Left cardiac atrium (tissue), 4 donors: ENCODE measurements around the gene EPG5. TPM values are rescaled to one million over a fixed set of nuclear protein-coding genes. Genes with fewer than 3 reads are reported as not detected.

Experiments used
- ATAC-seq, 2 donors: fragments of 200-7000 bp; cut with Tn5 transposase; one replicate each; pipeline ENCODE4 v1.9.1; 2020; ENCODE audit warnings: mild to moderate bottlenecking in 2 of 2, moderate library complexity in 2 of 2
- DNase-seq: peaks from one replicate; pipeline ENCODE4 v3.0.0-alpha.2; 2020
- intact Hi-C, 2 donors: fragments of 100-400 bp; cut with DNase I; formaldehyde crosslinking; loops; one replicate each; pipeline versions ENCODE4 v1.14.1 to v1.15.1; 2022 to 2023
- total RNA-seq, 2 donors: library from RNA; stranded (reverse); fragmentation: NEBNext Ultra II Directional; extraction: Animal tissue kit (Norgen Biotek cat#: 25700); gene quantifications; one replicate each; pipeline ENCODE4 v1.2.1, GENCODE V29; 2021
- donor health status: DM: no; HTN: yes; CAD: no.
- donor health status: DM: no; HTN: yes; CAD: no; lungs with severe emphysema.
- donor health status: DM: yes; HTN: yes; CAD: no.
- donor health status: Dilated cardiomyopathy.

The EPG5 gene
- total RNA-seq, 2 donors from 2014 or later = 19.5 to 23.3 TPM

DNA sequence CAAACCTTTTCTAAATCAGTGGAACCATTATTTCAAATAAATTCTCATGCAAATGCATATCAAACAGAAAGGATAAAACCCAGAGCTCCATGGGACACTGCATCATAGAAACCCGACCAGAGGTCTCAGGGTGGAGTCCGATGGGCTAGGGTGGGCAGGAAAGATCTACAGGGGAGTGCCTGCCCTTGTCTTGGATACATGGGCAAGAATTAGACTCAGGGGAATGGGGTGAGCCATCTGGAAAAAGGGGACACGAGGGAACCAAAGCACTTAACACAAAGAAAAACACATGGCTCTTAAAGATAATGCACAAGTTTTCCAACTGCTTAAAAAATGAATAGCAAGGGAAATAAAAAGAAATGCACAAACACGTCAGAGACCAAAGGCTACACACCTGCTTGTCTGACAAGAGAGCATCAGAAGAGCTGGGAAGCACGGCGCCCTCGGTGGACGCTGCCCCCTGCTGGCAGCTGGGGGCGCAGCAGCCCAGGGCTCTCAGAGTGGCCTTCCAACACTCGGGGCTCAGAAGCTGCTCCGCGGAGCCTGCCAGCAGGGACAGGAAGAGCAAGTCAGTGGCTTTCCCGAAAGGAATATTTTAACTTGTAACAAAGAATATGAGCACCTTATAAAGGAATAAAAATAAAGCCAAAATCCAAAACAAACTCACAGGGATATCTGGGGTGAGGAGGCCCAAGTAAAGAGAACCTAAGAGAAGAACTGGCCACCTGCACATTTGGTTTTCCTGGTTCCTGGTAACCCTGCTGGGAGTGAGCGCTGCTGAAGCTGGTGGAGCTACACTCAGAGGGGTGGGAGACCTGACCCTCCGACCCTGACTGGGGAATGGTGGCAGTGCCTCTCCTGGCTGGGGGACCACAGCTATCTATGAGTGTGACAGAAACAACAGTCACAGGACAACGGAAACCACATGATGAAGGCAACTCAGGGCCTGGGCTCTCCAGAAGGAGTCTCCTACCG is 87.2 kb downstream of the EPG5 start:
- ATAC-seq (peak; percentile 95 to 96), DNase-seq (peak; percentile 76)
- intact Hi-C loops = loop anchor here in 1 of 2 donors (2.0 kb wide), 1 partner anchor 187 kb away; no protein-coding TSS in a partner anchor

DNA sequence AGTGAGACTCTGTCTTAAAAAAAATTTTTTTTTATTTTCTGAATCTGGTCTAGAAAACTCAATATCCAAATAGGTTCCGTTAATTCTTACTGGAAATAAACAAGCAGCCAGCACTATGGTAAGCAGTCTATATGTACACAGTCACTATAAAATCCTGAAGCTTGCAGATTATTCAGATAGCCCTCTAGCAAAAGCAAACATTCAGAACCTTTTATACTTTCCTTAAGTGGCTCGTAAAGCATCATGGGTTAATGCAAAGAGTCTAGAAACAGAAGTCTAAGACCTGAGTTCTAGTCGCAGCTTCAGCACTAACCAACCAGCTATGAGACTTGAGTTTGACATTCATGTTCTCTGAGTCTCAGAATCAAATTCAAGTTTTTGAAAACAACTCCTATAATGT is 89.7 kb downstream of the EPG5 start:
- intact Hi-C loops = no loop called here
- ATAC-seq = no peak

DNA sequence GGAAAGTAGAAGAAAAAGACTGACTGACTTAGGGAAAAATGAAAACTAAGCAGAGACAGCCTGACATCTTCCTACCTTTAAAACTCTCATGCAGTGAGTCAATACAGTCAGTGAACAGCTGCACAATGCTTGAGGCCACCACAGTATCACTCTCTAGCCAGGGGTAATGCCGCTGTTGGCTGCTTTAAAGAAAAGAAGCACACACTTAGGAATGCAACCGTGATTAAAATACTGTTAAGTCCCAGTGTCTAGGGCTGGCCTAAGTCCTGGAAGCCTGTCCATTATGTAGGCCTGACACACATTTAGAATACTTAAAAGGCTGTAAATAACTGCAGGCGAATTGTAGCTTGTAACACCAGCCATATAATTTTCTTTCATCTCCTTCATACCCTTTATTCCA is 91.0 kb downstream of the EPG5 start:
- no peak for ATAC-seq
- intact Hi-C loops = no loop called here
- DNase-seq = no peak

More for the DNA sequence above, 89.7 kb downstream of the EPG5 start:
- no peak for DNase-seq

DNA sequence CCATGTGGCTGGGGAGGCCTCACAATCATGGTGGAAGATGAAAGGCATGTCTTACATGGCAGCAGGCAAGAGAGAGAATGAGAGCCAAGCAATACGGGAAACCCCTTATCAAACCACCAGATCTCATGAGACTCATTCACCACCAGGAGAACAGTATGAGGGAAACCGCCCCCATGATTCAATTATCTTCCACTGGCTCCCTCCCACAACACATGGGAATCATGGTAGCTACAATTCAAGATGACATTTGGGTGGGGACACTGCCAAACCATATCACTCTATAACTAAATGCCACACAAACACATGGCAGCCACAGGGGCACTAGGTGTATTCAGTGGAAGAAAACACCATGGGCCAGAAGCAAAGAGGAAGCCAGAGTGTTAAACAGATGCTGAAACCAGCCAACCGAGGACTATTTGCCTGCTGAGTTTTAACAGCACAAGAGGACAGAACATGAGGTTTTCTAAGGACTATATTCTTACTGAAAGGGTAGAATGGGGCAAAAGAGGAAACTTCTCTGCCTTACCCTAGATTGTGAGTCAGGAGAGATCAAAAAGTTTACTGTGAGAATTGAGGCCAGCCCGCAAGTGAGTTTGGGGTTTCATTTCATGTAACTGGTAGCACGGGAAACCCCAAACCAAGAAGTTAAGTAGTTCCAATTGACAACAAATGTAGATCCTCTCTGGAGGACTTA is 92.5 kb downstream of the EPG5 start:
- DNase-seq (no peak), ATAC-seq (no peak)
- intact Hi-C loops = no loop called here

DNA sequence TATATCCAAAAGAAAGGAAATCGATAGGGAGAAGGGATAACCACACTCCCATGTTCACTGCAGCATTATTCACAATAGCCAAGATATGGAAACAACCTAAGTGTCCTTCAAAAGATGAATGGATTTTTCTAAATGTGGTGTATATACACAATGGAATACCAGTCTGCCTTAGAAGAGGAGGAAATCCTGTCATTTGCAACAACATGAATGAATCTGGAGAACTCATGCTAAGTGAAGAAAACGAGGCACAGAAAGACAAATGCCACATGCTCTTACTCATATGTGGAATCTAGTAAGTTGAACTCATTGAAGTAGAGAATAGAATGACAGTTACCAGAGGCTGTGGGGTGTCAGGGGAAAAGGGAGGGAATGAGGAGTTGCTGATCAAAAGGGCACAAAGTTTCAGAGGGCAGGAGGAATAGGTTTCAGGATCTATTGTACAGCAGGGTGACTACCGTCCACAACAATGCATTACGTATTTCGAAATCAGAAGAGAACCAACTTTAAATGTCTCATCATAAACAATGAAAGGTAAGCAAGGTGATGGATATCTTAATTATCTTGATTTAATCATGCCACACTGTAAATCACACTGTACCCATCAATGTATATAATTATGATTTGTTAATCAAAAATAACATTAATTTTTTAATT is 95.6 kb downstream of the EPG5 start:
- ATAC-seq (no peak), DNase-seq (no peak)
- intact Hi-C loops = no loop called here

DNA sequence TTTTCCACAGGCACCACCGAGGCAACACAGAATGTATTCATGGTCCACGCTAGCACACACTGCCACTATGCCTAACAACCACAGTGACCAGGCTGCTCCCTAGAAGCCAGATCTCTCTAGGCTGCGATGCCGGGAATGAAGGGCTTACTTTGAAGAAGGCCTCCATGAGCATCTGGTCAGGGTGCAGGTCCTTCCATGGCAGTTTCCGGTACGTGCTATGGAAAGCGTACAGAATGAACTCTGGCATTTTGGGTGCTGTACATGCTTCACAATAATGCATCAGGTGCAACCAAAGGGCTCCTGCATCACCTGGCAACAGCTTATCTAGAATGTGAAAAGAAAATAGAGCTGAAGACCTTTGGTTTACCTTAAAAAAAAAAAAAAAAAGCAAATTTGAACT is 96.7 kb downstream of the EPG5 start:
- intact Hi-C loops = no loop called here
- ATAC-seq (no peak), DNase-seq (no peak)

DNA sequence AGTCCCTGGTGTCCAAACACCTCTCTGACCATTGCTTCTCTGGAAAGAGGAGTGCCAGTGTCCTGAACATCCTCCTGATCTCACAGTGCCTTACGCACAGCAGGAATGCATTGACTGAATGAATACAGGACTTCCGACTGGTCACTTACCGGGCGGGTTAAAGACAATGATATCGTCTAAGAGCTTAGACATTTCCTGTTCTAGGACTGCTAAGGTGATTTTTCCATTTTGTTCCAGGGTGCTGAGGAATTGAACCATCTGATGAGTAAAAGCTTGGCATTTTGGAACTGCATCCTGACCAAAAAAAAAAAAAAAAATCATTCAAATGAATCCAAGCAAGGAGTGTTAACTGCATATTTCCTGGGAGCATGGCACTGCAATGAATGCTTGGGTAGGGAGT is 101.7 kb downstream of the EPG5 start:
- intact Hi-C loops = no loop called here
- DNase-seq (no peak), ATAC-seq (no peak)

DNA sequence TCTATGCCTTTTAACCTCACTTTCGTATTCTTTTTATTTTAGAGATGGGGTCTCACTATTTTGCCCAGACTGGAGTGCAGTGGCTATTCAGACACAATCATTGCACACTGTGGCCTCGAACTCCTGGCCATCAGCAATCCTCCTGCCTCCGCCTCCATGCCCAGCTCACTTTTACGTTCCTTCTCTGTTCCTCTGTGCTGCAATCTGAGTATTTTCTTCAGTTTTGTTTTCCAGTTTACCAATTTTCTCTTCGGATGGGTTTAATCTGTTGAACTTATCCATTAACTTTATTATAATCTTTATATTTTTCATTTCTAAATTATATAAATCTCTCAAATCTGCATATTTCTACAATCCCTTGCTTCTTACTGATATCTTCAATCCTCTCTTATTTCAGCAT is 103.0 kb downstream of the EPG5 start:
- DNase-seq = no peak
- intact Hi-C loops = no loop called here

DNA sequence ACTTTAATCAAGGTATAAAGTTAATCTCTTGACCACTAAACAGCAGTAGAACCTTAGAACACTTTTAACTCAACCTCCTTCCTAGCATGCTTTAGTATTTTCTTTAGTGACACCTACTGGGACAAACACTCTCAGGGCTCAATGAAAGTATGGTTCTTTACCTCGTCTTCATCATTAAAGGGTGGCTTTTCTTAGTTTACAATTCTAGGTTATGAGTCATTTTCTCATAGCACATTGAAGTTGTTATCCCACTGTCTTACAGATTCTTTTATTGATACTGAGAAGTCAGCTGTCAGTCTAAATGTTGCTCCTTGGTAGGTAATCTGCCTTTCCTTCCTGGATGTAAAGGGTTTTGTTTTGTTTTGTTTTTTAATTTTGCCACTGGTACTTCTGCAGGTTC is 103.7 kb downstream of the EPG5 start:
- intact Hi-C loops = no loop called here
- ATAC-seq (no peak), DNase-seq (no peak)

More for the DNA sequence above, 103.0 kb downstream of the EPG5 start:
- ATAC-seq = no peak

DNA sequence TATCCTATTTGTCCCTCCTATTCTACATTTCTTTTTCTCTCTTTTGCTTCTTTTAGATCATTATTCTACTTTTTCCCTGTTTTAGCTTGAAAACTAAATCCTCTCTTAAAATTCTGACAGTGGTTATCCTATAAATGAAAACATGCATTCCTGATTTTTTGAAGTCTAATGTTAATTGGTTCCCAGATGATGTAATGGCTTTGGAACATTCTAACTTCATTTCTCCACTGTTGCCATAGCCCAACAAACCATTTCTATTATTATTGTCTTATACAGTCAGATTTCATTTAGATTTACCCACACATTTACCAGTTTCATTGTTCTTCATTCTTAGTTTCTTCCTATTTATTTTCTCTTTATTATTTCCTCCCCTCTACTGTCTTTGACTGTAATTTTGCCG is 105.2 kb downstream of the EPG5 start:
- DNase-seq (no peak), ATAC-seq (no peak)
- intact Hi-C loops = no loop called here

DNA sequence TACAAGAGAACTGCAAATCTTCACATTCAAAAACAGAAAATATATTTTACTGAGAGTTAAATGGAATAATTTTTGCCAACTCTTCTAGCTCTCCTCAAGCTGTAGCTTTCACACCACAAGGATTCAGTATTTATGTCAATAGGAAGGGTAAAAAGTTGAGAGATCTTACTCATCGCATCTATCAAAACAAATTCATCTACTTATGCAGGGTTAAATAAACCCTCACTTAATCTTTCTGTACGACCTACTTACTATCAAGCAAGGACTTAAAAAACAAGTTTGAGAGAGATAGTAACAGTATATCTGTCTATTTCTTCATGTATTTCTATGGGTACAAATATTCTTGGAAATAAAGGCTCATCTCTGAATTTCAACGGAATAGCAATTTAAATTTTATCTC is 106.2 kb downstream of the EPG5 start:
- intact Hi-C loops = no loop called here
- ATAC-seq = no peak
- no peak for DNase-seq

DNA sequence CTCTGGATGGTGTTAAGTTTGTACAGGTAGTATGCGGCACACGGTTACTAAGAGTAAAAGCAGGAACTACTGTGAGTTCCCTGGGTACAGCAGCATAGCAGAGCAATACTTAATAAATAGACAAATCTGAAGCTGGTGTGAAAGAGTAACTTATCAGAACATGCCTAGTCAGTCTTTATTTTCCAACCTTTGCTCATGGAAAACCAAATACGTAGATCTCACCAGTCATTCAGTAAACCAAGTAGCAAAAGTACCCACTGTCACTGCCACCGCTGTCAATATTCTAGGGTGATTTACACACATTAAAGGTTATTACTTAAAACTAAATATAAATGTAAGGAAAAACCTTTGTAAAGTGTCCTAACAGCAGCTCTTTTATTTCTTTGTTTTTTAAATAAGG is 106.6 kb downstream of the EPG5 start:
- no peak for ATAC-seq

DNA sequence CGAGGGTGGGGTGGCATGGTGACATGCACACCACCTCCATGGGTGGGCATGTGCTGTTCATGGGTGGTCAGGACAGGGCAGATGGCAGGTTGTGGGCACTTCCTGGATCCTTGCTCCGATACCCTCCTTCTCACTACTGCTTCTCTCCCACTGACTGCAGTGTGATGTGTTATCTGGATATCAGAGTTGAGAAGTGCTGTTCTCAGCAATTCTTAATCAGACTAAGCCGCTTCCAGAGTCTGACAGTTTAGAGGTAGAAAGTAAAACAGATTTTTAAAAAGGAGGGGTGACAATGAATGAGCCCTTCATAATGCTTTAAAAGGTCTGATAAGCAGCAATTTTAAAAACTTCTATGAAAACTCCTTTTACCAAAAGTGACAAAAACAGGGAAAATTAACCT is 107.8 kb downstream of the EPG5 start:
- DNase-seq (no peak), ATAC-seq (no peak)
- intact Hi-C loops = no loop called here

More for the DNA sequence above, 106.6 kb downstream of the EPG5 start:
- no peak for DNase-seq
- intact Hi-C loops = no loop called here

DNA sequence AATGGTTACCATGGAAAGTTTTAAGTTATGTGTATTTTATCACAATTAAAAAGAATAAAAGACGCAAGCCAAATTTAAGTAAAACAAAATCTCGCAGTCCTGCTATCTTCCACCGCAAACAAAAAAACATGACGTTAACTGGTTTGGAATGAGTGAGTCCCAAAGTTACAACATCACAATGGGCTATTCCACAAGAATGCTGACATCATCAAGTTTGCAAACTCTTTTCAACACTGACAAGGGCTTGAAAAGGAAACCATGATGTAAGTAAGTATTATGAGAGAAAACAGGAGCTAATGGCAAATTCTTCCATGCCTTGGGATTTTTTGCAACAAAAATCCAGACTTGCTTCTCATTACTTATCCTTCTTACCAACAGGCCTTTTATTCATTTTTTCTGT is 110.6 kb downstream of the EPG5 start:
- intact Hi-C loops = no loop called here
- ATAC-seq (no peak), DNase-seq (no peak)

DNA sequence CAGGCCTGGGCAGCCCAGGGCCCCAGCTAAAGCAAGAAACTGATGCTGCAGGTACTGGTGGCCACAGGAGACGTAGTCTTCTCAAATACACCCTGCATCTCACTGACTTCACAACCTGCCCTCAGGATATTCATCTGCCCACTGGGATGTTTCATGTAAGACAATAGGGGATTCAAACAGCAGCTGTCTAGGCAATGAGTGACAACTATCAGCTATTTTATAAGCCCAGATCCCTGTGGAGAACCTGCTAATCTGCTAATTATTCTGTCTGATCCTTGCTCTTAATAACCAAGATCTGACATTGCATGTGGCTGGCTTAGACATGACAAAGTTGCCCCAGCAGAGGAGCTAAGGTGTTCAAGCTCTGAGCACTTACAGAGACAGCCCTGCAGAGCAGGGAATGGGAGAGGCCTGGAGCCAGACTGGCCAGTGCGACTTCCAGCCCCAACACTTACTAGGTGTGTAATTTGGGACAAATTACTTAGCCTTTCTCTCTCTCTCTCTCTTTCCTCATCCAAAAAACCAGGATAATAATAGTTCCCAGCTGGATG is 113.0 kb downstream of the EPG5 start:
- DNase-seq (no peak), ATAC-seq (no peak)
- intact Hi-C loops = no loop called here

DNA sequence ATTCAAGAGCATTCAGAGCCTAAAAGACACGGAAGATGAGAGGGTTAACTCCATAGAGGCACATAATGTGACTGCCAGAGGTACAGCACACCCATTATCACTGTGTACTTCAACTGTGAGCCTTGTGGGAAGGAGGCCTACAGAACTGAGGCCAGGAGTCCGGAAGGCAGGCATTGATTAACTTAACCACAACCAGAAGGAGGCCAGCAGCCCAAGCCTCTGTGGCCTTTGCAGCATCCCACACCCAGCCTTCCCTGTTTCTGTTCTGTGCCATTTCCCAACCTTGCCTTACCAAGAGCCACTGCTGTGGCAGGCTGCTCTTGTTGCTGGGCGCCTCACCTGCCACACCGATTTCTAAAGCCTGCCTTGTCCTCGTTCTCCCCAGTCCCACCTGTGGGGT is 114.5 kb downstream of the EPG5 start:
- intact Hi-C loops = no loop called here
- ATAC-seq (no peak), DNase-seq (no peak)

DNA sequence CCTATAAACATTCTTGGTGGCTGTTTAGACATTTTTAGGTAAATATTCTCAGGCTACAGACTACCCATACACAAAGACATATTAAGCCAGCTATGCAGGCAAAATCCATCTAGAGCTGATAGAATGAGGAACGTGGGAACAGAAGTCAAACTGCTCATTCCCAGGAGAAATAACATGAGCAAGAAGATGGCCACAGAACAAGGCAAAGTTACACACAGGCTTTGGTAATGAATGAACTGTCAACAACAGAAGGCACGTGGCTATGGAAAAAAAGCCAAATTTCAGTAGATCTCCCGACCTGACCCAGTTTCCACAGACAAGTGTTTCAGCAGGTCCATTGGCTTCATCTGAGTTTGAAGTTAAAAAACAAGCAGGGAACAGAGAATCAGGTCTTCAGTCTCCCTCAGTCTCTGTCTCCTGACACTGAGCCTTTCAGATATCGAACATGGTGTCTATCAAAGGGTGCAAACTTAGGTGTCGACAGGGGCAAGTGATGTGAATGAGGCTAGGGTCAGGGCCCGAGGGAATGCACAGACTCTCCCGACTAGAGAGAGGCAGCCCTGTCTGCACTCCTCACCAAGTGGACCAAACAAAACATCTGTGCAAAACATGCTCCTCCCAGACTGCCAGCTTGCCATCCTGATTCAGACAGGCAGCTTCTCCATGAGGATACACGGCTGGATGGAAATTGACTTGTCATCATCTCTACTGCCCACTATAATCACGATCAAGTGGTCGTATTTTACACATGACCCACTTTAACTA is 115.8 kb downstream of the EPG5 start:
- intact Hi-C loops = no loop called here
- peak; percentile 56 to 76 for ATAC-seq
- DNase-seq = no peak

DNA sequence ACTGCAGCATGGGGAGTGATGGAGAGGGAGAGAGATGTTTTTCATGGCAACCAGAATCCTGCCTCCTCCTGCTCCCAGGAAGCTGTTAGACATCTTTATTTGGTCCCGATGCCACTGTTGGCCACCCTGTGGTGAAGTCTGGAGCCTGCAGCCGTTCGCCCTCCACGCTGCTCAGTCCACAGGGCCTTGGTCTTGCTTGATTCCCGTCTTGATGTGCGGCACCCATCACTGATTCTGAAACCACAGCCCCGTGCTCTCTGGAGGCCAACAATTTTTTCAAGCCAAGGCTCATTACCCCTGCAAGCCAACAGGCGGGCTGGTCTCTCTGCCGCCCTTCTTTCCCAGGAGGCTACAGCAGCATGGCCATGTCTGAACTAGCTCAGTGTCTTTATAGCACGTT is 117.1 kb downstream of the EPG5 start:
- intact Hi-C loops = no loop called here
- DNase-seq = no peak
- no peak for ATAC-seq

DNA sequence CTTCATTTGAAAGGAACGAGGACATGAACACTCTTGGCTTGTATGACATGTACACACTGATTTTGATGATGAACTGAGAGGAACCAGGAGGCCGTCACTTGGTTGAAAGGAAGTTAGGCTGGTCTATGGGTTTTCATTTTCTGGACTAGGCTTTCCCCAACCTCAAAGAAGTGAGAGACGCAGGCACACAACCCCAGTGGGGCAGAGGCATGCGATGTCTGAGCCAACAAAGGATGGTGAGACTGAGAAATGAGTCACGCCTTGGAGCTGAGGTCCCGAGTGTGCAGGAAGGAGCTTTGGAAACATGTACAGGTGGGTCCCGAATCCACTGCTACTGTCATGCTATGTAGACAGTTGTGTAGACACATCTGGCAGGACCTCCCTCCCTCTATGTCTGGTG is 117.6 kb downstream of the EPG5 start:
- ATAC-seq (no peak), DNase-seq (no peak)
- intact Hi-C loops = no loop called here
